ENCODE results near the gene TK1. TPM values are rescaled to one million over a fixed set of nuclear protein-coding genes. Genes with fewer than 3 reads are reported as not detected.

The TK1 gene
- total and polyA plus RNA-seq, 4 donors = 1.1 to 3.8 (median 2.5) TPM

- Histone ChIP-seq H3K9me3 (ENCODE audit: control insufficient read depth, low read length) (no peaks in the 10 kb centered on the region), H3K36me3 (ENCODE audit: control insufficient read depth in 1 of 2, insufficient read depth in 2 of 2, low read length in 1 of 2) (no peaks in the 10 kb centered on the region), H3K4me3 (ENCODE audit: low read length in 2 of 2) (no peak overlapping the region), H3K27ac (ENCODE audit: low read depth in 1 of 2, low read length in 2 of 2) (no peak overlapping the region), H3K27me3 (ENCODE audit: control insufficient read depth in 1 of 2, insufficient read depth in 2 of 2, low read length in 1 of 2) (no peaks in the 10 kb centered on the region), H3K4me1 (ENCODE audit: control insufficient read depth in 1 of 2, insufficient read depth in 2 of 2, low read length in 2 of 2) (no peaks in the 10 kb centered on the region)
- intact Hi-C loops (cut with DNase I) = no loop called here
- DNase-seq = no peak
- WGBS, 2 donors = 73 to 79% methylated on average over 3 of the region's 3 CpGs
- ATAC-seq (ENCODE audit: low FRiP score) = no peak
Observed at GRCh38 chr17:78208486-78208885, 21.6 kb upstream of the TK1 start.

GRCh38 chr17:78206298-78206697 is 19.4 kb upstream of the TK1 start:
- Histone ChIP-seq H3K27me3 (ENCODE audit: control insufficient read depth in 1 of 2, insufficient read depth in 2 of 2, low read length in 1 of 2) (no peaks in the 10 kb centered on the region), H3K9me3 (ENCODE audit: control insufficient read depth, low read length) (no peaks in the 10 kb centered on the region), H3K4me3 (ENCODE audit: low read length in 2 of 2) (no peak overlapping the region), H3K36me3 (ENCODE audit: control insufficient read depth in 1 of 2, insufficient read depth in 2 of 2, low read length in 1 of 2) (no peaks in the 10 kb centered on the region), H3K4me1 (ENCODE audit: control insufficient read depth in 1 of 2, insufficient read depth in 2 of 2, low read length in 2 of 2) (no peaks in the 10 kb centered on the region), H3K27ac (ENCODE audit: low read depth in 1 of 2, low read length in 2 of 2) (no peak overlapping the region)
- DNase-seq (no peak), ATAC-seq (ENCODE audit: low FRiP score) (no peak)
- intact Hi-C loops (cut with DNase I) = no loop called here
- 80 to 86% methylated on average over 7 of the region's 7 CpGs for WGBS, 2 donors

- peak; percentile 36 for ATAC-seq (ENCODE audit: low FRiP score)
- 90 to 91% methylated on average over 17 of the region's 17 CpGs for WGBS, 2 donors
- Histone ChIP-seq H3K36me3 (ENCODE audit: control insufficient read depth in 1 of 2, insufficient read depth in 2 of 2, low read length in 1 of 2) (no peaks in the 10 kb centered on the region), H3K4me1 (ENCODE audit: control insufficient read depth in 1 of 2, insufficient read depth in 2 of 2, low read length in 2 of 2) (no peaks in the 10 kb centered on the region), H3K9me3 (ENCODE audit: control insufficient read depth, low read length) (no peaks in the 10 kb centered on the region), H3K27ac (ENCODE audit: low read depth in 1 of 2, low read length in 2 of 2) (no peak overlapping the region), H3K27me3 (ENCODE audit: control insufficient read depth in 1 of 2, insufficient read depth in 2 of 2, low read length in 1 of 2) (no peaks in the 10 kb centered on the region), H3K4me3 (ENCODE audit: low read length in 2 of 2) (no peak overlapping the region)
- DNase-seq = no peak
- intact Hi-C loops (cut with DNase I) = no loop called here
Observed at GRCh38 chr17:78205124-78205775, 18.4 kb upstream of the TK1 start.

GRCh38 chr17:78204387-78205123 is 17.7 kb upstream of the TK1 start:
- Histone ChIP-seq H3K9me3 (ENCODE audit: control insufficient read depth, low read length) (no peaks in the 10 kb centered on the region), H3K27ac (ENCODE audit: low read depth in 1 of 2, low read length in 2 of 2) (no peak overlapping the region), H3K36me3 (ENCODE audit: control insufficient read depth in 1 of 2, insufficient read depth in 2 of 2, low read length in 1 of 2) (no peaks in the 10 kb centered on the region), H3K4me1 (ENCODE audit: control insufficient read depth in 1 of 2, insufficient read depth in 2 of 2, low read length in 2 of 2) (no peaks in the 10 kb centered on the region), H3K27me3 (ENCODE audit: control insufficient read depth in 1 of 2, insufficient read depth in 2 of 2, low read length in 1 of 2) (no peaks in the 10 kb centered on the region), H3K4me3 (ENCODE audit: low read length in 2 of 2) (no peak overlapping the region)
- no peak for DNase-seq
- peak; percentile 7 for ATAC-seq (ENCODE audit: low FRiP score)
- 94 to 95% methylated on average over 22 of the region's 22 CpGs for WGBS, 2 donors
- intact Hi-C loops (cut with DNase I) = no loop called here

- DNase-seq (no peak), ATAC-seq (ENCODE audit: low FRiP score) (no peak)
- no peak overlapping the region for H3K4me3 ChIP-seq (ENCODE audit: low read length in 2 of 2)
- intact Hi-C loops (cut with DNase I) = no loop called here
- WGBS, 2 donors = 95% methylated on average over 8 of the region's 8 CpGs
- H3K27me3 ChIP-seq (ENCODE audit: control insufficient read depth in 1 of 2, insufficient read depth in 2 of 2, low read length in 1 of 2) = no peaks in the 10 kb centered on the region
- no peaks in the 10 kb centered on the region for H3K36me3 ChIP-seq (ENCODE audit: control insufficient read depth in 1 of 2, insufficient read depth in 2 of 2, low read length in 1 of 2)
- no peaks in the 10 kb centered on the region for H3K4me1 ChIP-seq (ENCODE audit: control insufficient read depth in 1 of 2, insufficient read depth in 2 of 2, low read length in 2 of 2)
- no peaks in the 10 kb centered on the region for H3K9me3 ChIP-seq (ENCODE audit: control insufficient read depth, low read length)
- H3K27ac ChIP-seq (ENCODE audit: low read depth in 1 of 2, low read length in 2 of 2) = no peak overlapping the region
Observed at GRCh38 chr17:78202666-78203065, 15.8 kb upstream of the TK1 start.

- Histone ChIP-seq H3K27me3 (ENCODE audit: control insufficient read depth in 1 of 2, insufficient read depth in 2 of 2, low read length in 1 of 2) (no peaks in the 10 kb centered on the region), H3K4me3 (ENCODE audit: low read length in 2 of 2) (no peak overlapping the region), H3K36me3 (ENCODE audit: control insufficient read depth in 1 of 2, insufficient read depth in 2 of 2, low read length in 1 of 2) (no peaks in the 10 kb centered on the region), H3K9me3 (ENCODE audit: control insufficient read depth, low read length) (no peaks in the 10 kb centered on the region), H3K27ac (ENCODE audit: low read depth in 1 of 2, low read length in 2 of 2) (no peak overlapping the region), H3K4me1 (ENCODE audit: control insufficient read depth in 1 of 2, insufficient read depth in 2 of 2, low read length in 2 of 2) (no peaks in the 10 kb centered on the region)
- intact Hi-C loops (cut with DNase I) = no loop called here
- no peak for ATAC-seq (ENCODE audit: low FRiP score)
- 93% methylated on average over 6 of the region's 6 CpGs for WGBS, 2 donors
- DNase-seq = no peak
Observed at GRCh38 chr17:78200451-78200850, 13.6 kb upstream of the TK1 start.

GRCh38 chr17:78197147-78197832 is 10.4 kb upstream of the TK1 start:
- H3K4me3 ChIP-seq (ENCODE audit: low read length in 2 of 2) = no peak overlapping the region
- DNase-seq (no peak), ATAC-seq (ENCODE audit: low FRiP score) (no peak)
- H3K4me1 ChIP-seq (ENCODE audit: control insufficient read depth in 1 of 2, insufficient read depth in 2 of 2, low read length in 2 of 2) = no peaks in the 10 kb centered on the region
- 82 to 84% methylated on average over 9 of the region's 9 CpGs for WGBS, 2 donors
- H3K9me3 ChIP-seq (ENCODE audit: control insufficient read depth, low read length) = no peaks in the 10 kb centered on the region
- no peak overlapping the region for H3K27ac ChIP-seq (ENCODE audit: low read depth in 1 of 2, low read length in 2 of 2)
- H3K27me3 ChIP-seq (ENCODE audit: control insufficient read depth in 1 of 2, insufficient read depth in 2 of 2, low read length in 1 of 2) = no peaks in the 10 kb centered on the region
- intact Hi-C loops (cut with DNase I) = no loop called here
- no peaks in the 10 kb centered on the region for H3K36me3 ChIP-seq (ENCODE audit: control insufficient read depth in 1 of 2, insufficient read depth in 2 of 2, low read length in 1 of 2)

- intact Hi-C loops (cut with DNase I) = no loop called here
- H3K9me3 ChIP-seq (ENCODE audit: control insufficient read depth, low read length) = no peaks in the 10 kb centered on the region
- no peak overlapping the region for H3K4me3 ChIP-seq (ENCODE audit: low read length in 2 of 2)
- no peak for DNase-seq
- no peaks in the 10 kb centered on the region for H3K4me1 ChIP-seq (ENCODE audit: control insufficient read depth in 1 of 2, insufficient read depth in 2 of 2, low read length in 2 of 2)
- no peaks in the 10 kb centered on the region for H3K27me3 ChIP-seq (ENCODE audit: control insufficient read depth in 1 of 2, insufficient read depth in 2 of 2, low read length in 1 of 2)
- H3K36me3 ChIP-seq (ENCODE audit: control insufficient read depth in 1 of 2, insufficient read depth in 2 of 2, low read length in 1 of 2) = no peaks in the 10 kb centered on the region
- no peak for ATAC-seq (ENCODE audit: low FRiP score)
- H3K27ac ChIP-seq (ENCODE audit: low read depth in 1 of 2, low read length in 2 of 2) = no peak overlapping the region
- WGBS, 2 donors = 59 to 88% methylated on average over 5 of the region's 5 CpGs
Observed at GRCh38 chr17:78196716-78197115, 9.9 kb upstream of the TK1 start.

Data from aorta (tissue), 5 donors.